MM.1S (cell line): ENCODE measurements around the gene MRPL28.
"Not testable (repeated sequence)": the region's sequence is repeated elsewhere in the genome, so short reads cannot be mapped to it uniquely, and the experiment has no call there.

Experiments
- DNase-seq: peaks from one replicate; pipeline ENCODE4 v3.0.0-alpha.2; 2015
- H2AFZ ChIP-seq: fragments of 300-600 bp; sonication (generic); 2 replicates; pipeline ENCODE4 v1.6.0; 2016; ENCODE audit warnings: antibody characterized with exemption, low read length
- H3F3A ChIP-seq: fragments of 300-600 bp; sonication (generic); 2 replicates; pipeline ENCODE4 v1.6.1; 2016; ENCODE audit warnings: mild to moderate bottlenecking, antibody characterized with exemption, low read length, moderate library complexity, mixed read lengths; ENCODE audit not compliant: insufficient read depth
- H3K27ac ChIP-seq: fragments of 300-600 bp; sonication (generic); 2 replicates; pipeline ENCODE4 v1.5.1; 2016; ENCODE audit warnings: mild to moderate bottlenecking, low read length
- H3K27me3 ChIP-seq: fragments of 300-600 bp; sonication (generic); replicated peaks from 2 replicates; pipeline ENCODE4 v1.6.0; 2016; ENCODE audit warnings: low read length; ENCODE audit not compliant: insufficient read depth
- H3K36me3 ChIP-seq: fragments of 300-600 bp; sonication (generic); replicated peaks from 2 replicates; pipeline ENCODE4 v1.6.1; 2016; ENCODE audit warnings: mild to moderate bottlenecking, low read length, mixed read lengths; ENCODE audit not compliant: insufficient read depth
- H3K4me1 ChIP-seq: fragments of 300-600 bp; sonication (generic); 2 replicates; pipeline ENCODE4 v1.6.1; 2016; ENCODE audit warnings: low read length, mixed read lengths
- H3K4me2 ChIP-seq: fragments of 300-600 bp; sonication (generic); 2 replicates; pipeline ENCODE4 v1.6.0; 2016; ENCODE audit warnings: low read depth, low read length
- H3K4me3 ChIP-seq: fragments of 300-600 bp; sonication (generic); 2 replicates; pipeline ENCODE4 v1.5.1; 2016; ENCODE audit warnings: low read length, mixed read lengths
- H3K79me2 ChIP-seq: fragments of 300-600 bp; sonication (generic); 2 replicates; pipeline ENCODE4 v1.6.1; 2016; ENCODE audit warnings: mixed run types, low read length, mixed read lengths
- H3K9ac ChIP-seq: fragments of 300-600 bp; sonication (generic); 2 replicates; pipeline ENCODE4 v1.6.1; 2016; ENCODE audit warnings: low read length, mixed read lengths
- H3K9me2 ChIP-seq: fragments of 300-600 bp; sonication (generic); replicated peaks from 2 replicates; pipeline ENCODE4 v1.6.1; 2016; ENCODE audit warnings: mild to moderate bottlenecking, low read length, mixed read lengths; ENCODE audit not compliant: insufficient read depth
- H3K9me3 ChIP-seq: fragments of 300-600 bp; sonication (generic); replicated peaks from 2 replicates; pipeline ENCODE4 v1.6.1; 2016; ENCODE audit warnings: mild to moderate bottlenecking, low read length, mixed read lengths; ENCODE audit not compliant: insufficient read depth
- H4K20me1 ChIP-seq: fragments of 300-600 bp; sonication (generic); 2 replicates; pipeline ENCODE4 v1.6.1; 2016; ENCODE audit warnings: mild to moderate bottlenecking, low read length, moderate library complexity, mixed read lengths; ENCODE audit not compliant: insufficient read depth
- CTCF ChIP-seq: fragments of 300-600 bp; sonication (generic); IDR thresholded peaks from 2 replicates; pipeline ENCODE4 v1.5.1; 2016; ENCODE audit warnings: antibody characterized with exemption, low read length, mixed read lengths
- EZH2 ChIP-seq: fragments of 300-600 bp; sonication (generic); optimal IDR thresholded peaks from 2 replicates; pipeline ENCODE3; 2017; ENCODE audit warnings: low read depth, mild to moderate bottlenecking, antibody characterized with exemption, low read length, mixed read lengths
- EZH2phosphoT487 ChIP-seq: fragments of 300-600 bp; sonication (generic); IDR thresholded peaks from 2 replicates; pipeline ENCODE4 v1.6.1; 2018; ENCODE audit warnings: antibody characterized with exemption, low read length

MRPL28 gene

GRCh38 chr16:345772-346171, 24.6 kb downstream of the MRPL28 start:
- no peak overlapping the region for H2AFZ ChIP-seq
- no peaks in the 10 kb centered on the region for H4K20me1 ChIP-seq
- H3K9ac ChIP-seq = no peak overlapping the region
- no peaks in the 10 kb centered on the region for H3K27me3 ChIP-seq
- H3K79me2 ChIP-seq = peaks cover 92% of the 10 kb centered on the region
- no peaks in the 10 kb centered on the region for H3F3A ChIP-seq
- no peaks in the 10 kb centered on the region for H3K9me2 ChIP-seq
- H3K4me2 ChIP-seq = no peak overlapping the region
- no peak for DNase-seq
- no peak overlapping the region for H3K4me3 ChIP-seq
- no peaks in the 10 kb centered on the region; the same call in 1 of the 2 replicates for H3K4me1 ChIP-seq
- no peak overlapping the region for H3K27ac ChIP-seq
- 0 out of 2 replicates have a peak, but pooled peaks cover 7% of the 10 kb centered on the region for H3K36me3 ChIP-seq
- no peaks in the 10 kb centered on the region for H3K9me3 ChIP-seq
- no peak for TF ChIP-seq EZH2
- no peak for TF ChIP-seq EZH2phosphoT487
- TF ChIP-seq CTCF = no peak

- Histone ChIP-seq H3K9ac (no peak overlapping the region), H3K27ac (no peak overlapping the region), H4K20me1 (peaks cover 4% of the 10 kb centered on the region; the same call in 1 of the 2 replicates), H3K27me3 (no peaks in the 10 kb centered on the region), H3K9me3 (no peaks in the 10 kb centered on the region), H3F3A (no peaks in the 10 kb centered on the region), H2AFZ (no peak overlapping the region), H3K4me3 (no peak overlapping the region), H3K9me2 (no peaks in the 10 kb centered on the region), H3K36me3 (0 out of 2 replicates have a peak, but pooled peaks cover 3% of the 10 kb centered on the region), H3K4me1 (no peaks in the 10 kb centered on the region), H3K79me2 (peaks cover 94% of the 10 kb centered on the region), H3K4me2 (no peak overlapping the region)
- no peak for TF ChIP-seq CTCF
- DNase-seq = no peak
These were observed 27.7 kb downstream of the MRPL28 start for GRCh38 chr16:342455-343213.

GRCh38 chr16:341974-342336, 28.4 kb downstream of the MRPL28 start:
- H3K27ac ChIP-seq, H3K36me3 ChIP-seq, H3K9me3 ChIP-seq, H3K27me3 ChIP-seq, H3K4me2 ChIP-seq, H3K9me2 ChIP-seq, H3F3A ChIP-seq, H3K4me3 ChIP-seq, H4K20me1 ChIP-seq, DNase-seq, H3K9ac ChIP-seq, H2AFZ ChIP-seq, H3K4me1 ChIP-seq: not testable (repeated sequence)
- H3K79me2 ChIP-seq = peaks cover 94% of the 10 kb centered on the region

GRCh38 chr16:341095-341973, 29.0 kb downstream of the MRPL28 start:
- not testable (repeated sequence) for H3K9ac ChIP-seq, H3K27me3 ChIP-seq, H2AFZ ChIP-seq, H3K4me3 ChIP-seq, H3F3A ChIP-seq, H3K9me3 ChIP-seq, DNase-seq, H3K36me3 ChIP-seq, H3K9me2 ChIP-seq, H4K20me1 ChIP-seq, H3K27ac ChIP-seq, H3K4me2 ChIP-seq, H3K4me1 ChIP-seq
- H3K79me2 ChIP-seq = peaks cover 94% of the 10 kb centered on the region
